ENCODE data around the gene LRRC56. TPM values are rescaled to one million over a fixed set of nuclear protein-coding genes. Genes with fewer than 3 reads are reported as not detected.

The LRRC56 gene
- polyA plus RNA-seq, 3 donors: 0.09 to 0.68 TPM; not detected in 1

DNA sequence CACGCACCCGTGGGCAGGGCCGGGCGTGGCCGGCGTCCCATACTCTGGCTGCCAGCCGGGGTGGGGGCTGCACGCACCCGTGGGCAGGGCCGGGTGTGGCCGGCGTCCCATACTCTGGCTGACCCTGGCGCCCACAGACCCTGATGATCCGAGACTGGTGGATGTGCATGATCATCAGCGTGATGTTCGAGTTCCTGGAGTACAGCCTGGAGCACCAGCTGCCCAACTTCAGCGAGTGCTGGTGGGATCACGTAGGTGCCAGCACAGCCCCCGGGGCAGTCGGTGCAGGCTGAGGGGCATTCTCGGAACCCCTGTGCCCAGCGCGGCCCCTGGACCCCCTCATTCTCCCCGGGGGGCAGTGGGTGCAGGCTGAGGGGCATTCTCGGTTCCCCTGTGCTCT is 49.3 kb upstream of the LRRC56 start:
- H3K36me3 ChIP-seq (replicated peaks in 1 of 2; ENCODE audit: control insufficient read depth in 1 of 2, insufficient read depth in 2 of 2, low read length in 2 of 2): peaks cover 11 to 12% of the 10 kb centered on the region in 2 donors
- H3K36me3 Mint-ChIP-seq: peaks cover 13 to 25% of the 10 kb centered on the region in 2 donors

DNA sequence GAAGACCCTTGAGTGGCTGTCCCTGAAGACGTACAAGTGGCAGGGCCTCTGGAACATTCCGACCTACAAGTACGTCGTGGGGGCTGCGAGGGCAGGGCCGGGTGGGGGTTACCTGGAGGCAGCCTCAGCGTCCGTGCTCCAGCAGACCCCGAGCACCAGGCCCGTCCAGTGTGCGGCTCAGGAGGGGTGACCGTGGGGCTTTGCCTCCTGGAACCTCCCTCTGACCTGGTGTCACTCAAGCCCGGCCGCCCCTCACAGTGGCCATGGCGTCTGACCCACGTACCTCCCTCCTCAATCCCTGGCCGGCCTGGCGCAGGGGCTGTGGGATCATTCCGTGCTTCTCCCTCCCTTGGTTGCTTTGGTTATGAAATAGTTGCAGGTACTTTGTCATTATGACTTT is 48.7 kb upstream of the LRRC56 start:
- Histone ChIP-seq H3K27ac (ENCODE audit: low read depth in 1 of 2, low read length in 2 of 2) (no peak overlapping the region), H3K36me3 (replicated peaks in 1 of 2; ENCODE audit: control insufficient read depth in 1 of 2, insufficient read depth in 2 of 2, low read length in 2 of 2) (peaks cover 13 to 16% of the 10 kb centered on the region in 2 donors), H4K20me1 (ENCODE audit: insufficient read depth, low read length) (peaks cover 10% of the 10 kb centered on the region), H3K79me2 (ENCODE audit: insufficient read depth, low read length) (no peaks in the 10 kb centered on the region), H3K4me3 (replicated peaks in 1 of 3; ENCODE audit: low read depth in 2 of 3, low read length in 3 of 3) (no peak overlapping the region), H3K4me2 (replicated peaks; ENCODE audit: extremely low read depth, low read length, poor library complexity, severe bottlenecking) (no peak overlapping the region), H3K9ac (ENCODE audit: insufficient read depth, low read length, poor library complexity, severe bottlenecking) (no peak overlapping the region), H3K27me3 (ENCODE audit: control insufficient read depth in 2 of 2, insufficient read depth in 2 of 2, low read length in 2 of 2) (no peaks in the 10 kb centered on the region), H3K4me1 (ENCODE audit: control insufficient read depth in 1 of 2, insufficient read depth in 2 of 2, low read length in 2 of 2) (no peaks in the 10 kb centered on the region), H2AFZ (ENCODE audit: insufficient read depth, low read depth, low read length, poor library complexity, severe bottlenecking) (no peak overlapping the region), H3K9me3 (replicated peaks in 1 of 2; ENCODE audit: control insufficient read depth in 1 of 2, insufficient read depth in 1 of 2, low read length in 2 of 2) (peaks cover 0 to 19% of the 10 kb centered on the region in 2 donors)
- no peaks in the 10 kb centered on the region for H3K4me1 Mint-ChIP-seq
- WGBS (ENCODE audit: insufficient coverage): 95% methylated on average over 14 of the region's 19 CpGs
- no peak overlapping the region for H3K27ac Mint-ChIP-seq
- H3K9me3 Mint-ChIP-seq: peaks cover 0 to 7% (median 0%) of the 10 kb centered on the region in 7 donors
- intact Hi-C loops (cut with micrococcal nuclease): no loop called here
- TF ChIP-seq, protein P1, sequence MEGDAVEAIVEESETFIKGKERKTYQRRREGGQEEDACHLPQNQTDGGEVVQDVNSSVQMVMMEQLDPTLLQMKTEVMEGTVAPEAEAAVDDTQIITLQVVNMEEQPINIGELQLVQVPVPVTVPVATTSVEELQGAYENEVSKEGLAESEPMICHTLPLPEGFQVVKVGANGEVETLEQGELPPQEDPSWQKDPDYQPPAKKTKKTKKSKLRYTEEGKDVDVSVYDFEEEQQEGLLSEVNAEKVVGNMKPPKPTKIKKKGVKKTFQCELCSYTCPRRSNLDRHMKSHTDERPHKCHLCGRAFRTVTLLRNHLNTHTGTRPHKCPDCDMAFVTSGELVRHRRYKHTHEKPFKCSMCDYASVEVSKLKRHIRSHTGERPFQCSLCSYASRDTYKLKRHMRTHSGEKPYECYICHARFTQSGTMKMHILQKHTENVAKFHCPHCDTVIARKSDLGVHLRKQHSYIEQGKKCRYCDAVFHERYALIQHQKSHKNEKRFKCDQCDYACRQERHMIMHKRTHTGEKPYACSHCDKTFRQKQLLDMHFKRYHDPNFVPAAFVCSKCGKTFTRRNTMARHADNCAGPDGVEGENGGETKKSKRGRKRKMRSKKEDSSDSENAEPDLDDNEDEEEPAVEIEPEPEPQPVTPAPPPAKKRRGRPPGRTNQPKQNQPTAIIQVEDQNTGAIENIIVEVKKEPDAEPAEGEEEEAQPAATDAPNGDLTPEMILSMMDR (IDR thresholded peaks at IDR 0.05): no peak
- no peak overlapping the region for H3K4me3 Mint-ChIP-seq
- DNase-seq: no peak
- peaks cover 14 to 30% of the 10 kb centered on the region in 2 donors for H3K36me3 Mint-ChIP-seq
- peaks cover 0 to 2% (median 0%) of the 10 kb centered on the region in 3 donors for H3K27me3 Mint-ChIP-seq (ENCODE audit: low read depth in 3 of 3)

More for the DNA sequence above, 49.3 kb upstream of the LRRC56 start:
- H2AFZ ChIP-seq (ENCODE audit: insufficient read depth, low read depth, low read length, poor library complexity, severe bottlenecking): no peak overlapping the region
- Mint-ChIP-seq H3K9me3 (peaks cover 0 to 7% (median 2%) of the 10 kb centered on the region in 7 donors), H3K27ac (no peak overlapping the region), H3K4me3 (no peak overlapping the region), H3K4me1 (no peaks in the 10 kb centered on the region), H3K27me3 (ENCODE audit: low read depth in 3 of 3) (peaks cover 0 to 2% (median 0%) of the 10 kb centered on the region in 3 donors)
- DNase-seq: no peak
- H3K4me2 ChIP-seq (replicated peaks; ENCODE audit: extremely low read depth, low read length, poor library complexity, severe bottlenecking): no peak overlapping the region
- H3K9ac ChIP-seq (ENCODE audit: insufficient read depth, low read length, poor library complexity, severe bottlenecking): no peak overlapping the region
- H3K79me2 ChIP-seq (ENCODE audit: insufficient read depth, low read length): no peaks in the 10 kb centered on the region
- H3K27me3 ChIP-seq (ENCODE audit: control insufficient read depth in 2 of 2, insufficient read depth in 2 of 2, low read length in 2 of 2): no peaks in the 10 kb centered on the region
- H3K4me1 ChIP-seq (ENCODE audit: control insufficient read depth in 1 of 2, insufficient read depth in 2 of 2, low read length in 2 of 2): no peaks in the 10 kb centered on the region
- no peak overlapping the region for H3K4me3 ChIP-seq (replicated peaks in 1 of 3; ENCODE audit: low read depth in 2 of 3, low read length in 3 of 3)
- TF ChIP-seq, protein P1 (IDR thresholded peaks at IDR 0.05): no peak
- peaks cover 0 to 19% of the 10 kb centered on the region in 2 donors for H3K9me3 ChIP-seq (replicated peaks in 1 of 2; ENCODE audit: control insufficient read depth in 1 of 2, insufficient read depth in 1 of 2, low read length in 2 of 2)
- no peak overlapping the region for H3K27ac ChIP-seq (ENCODE audit: low read depth in 1 of 2, low read length in 2 of 2)
- WGBS (ENCODE audit: insufficient coverage): 95% methylated on average over 25 of the region's 25 CpGs
- intact Hi-C loops (cut with micrococcal nuclease): no loop called here
- H4K20me1 ChIP-seq (ENCODE audit: insufficient read depth, low read length): peaks cover 8% of the 10 kb centered on the region
